ENCODE data around the gene RCOR1.

Gene RCOR1

DNA sequence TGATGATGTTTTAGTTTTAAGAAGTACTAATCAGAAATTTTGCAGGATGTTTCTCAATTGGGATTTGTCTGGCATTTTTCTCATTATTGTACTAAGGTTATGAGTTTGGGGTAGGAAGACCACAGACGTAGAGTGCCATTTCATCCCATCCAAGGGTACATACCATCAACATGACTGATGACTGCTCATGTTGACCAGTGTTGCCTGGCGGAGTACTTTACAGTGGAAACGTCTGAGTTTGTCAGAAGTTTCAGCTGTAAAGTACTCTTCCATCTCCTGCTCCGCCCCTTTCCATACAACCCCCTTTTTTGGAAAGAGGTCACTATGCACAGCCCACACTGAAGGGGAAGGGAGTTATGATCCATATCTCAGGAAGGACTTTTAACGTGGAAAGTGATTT is 74.2 kb downstream of the RCOR1 start:
- Mint-ChIP-seq H3K4me3 (no peak overlapping the region), H3K36me3 (peaks cover 7% of the 10 kb centered on the region), H3K4me1 (peaks cover 41% of the 10 kb centered on the region), H3K9me3 (no peaks in the 10 kb centered on the region), H3K27ac (no peak overlapping the region), H3K27me3 (no peaks in the 10 kb centered on the region)

DNA sequence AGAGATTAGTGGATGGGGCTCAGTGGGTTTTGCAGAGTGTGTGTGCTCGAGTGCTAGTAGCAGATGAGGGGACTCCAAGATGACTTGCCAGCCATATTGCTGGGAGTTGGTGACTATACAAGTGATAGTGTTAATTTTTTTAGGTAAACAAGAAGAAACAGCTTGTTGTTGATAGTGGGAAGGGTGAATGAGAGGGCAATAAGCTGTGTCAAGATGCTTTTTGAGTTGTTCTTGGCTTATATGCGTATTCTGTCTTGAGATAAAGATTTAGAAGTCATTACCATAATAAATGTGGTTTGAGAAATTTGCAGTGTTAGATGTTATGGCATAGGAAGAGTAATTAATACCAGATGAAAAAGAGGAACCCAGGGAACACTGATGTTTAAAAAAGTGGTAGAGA is 75.3 kb downstream of the RCOR1 start:
- peaks cover 12% of the 10 kb centered on the region for H3K36me3 Mint-ChIP-seq
- no peaks in the 10 kb centered on the region for H3K27me3 Mint-ChIP-seq
- no peak overlapping the region for H3K4me3 Mint-ChIP-seq
- H3K9me3 Mint-ChIP-seq: no peaks in the 10 kb centered on the region
- H3K4me1 Mint-ChIP-seq: peaks cover 38% of the 10 kb centered on the region
- H3K27ac Mint-ChIP-seq: no peak overlapping the region

DNA sequence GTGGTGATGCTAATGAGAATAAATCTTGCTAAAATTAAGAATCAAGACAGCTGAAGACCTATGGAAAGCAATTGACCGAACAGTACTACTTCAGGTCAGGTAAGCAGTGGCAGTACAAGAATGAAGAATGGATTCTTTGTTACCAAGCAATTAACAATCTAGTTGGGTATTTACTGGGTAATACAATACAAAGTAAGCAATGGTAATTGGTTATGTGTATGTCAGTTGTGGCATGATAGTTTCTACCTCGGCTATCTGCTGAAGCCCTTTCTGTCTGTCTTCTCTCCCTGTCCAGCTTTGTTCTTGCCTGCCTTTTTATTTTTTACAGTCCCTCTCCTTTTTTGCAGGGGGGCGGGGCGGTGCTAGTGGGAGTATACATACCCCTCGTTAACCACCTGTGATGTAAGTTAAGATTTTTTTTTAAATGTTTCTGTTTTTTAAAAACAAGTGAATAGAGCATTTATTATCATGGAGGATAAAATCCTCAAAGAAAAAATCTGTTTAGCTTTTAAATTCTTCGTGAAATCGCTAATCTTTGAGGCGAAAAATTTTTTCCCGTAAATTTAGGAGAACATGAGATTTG is 75.9 kb downstream of the RCOR1 start:
- no peak overlapping the region for H3K27ac Mint-ChIP-seq
- no peaks in the 10 kb centered on the region for H3K27me3 Mint-ChIP-seq
- no peaks in the 10 kb centered on the region for H3K9me3 Mint-ChIP-seq
- H3K4me3 Mint-ChIP-seq: no peak overlapping the region
- H3K4me1 Mint-ChIP-seq: peaks cover 33% of the 10 kb centered on the region
- H3K36me3 Mint-ChIP-seq: peaks cover 10% of the 10 kb centered on the region

DNA sequence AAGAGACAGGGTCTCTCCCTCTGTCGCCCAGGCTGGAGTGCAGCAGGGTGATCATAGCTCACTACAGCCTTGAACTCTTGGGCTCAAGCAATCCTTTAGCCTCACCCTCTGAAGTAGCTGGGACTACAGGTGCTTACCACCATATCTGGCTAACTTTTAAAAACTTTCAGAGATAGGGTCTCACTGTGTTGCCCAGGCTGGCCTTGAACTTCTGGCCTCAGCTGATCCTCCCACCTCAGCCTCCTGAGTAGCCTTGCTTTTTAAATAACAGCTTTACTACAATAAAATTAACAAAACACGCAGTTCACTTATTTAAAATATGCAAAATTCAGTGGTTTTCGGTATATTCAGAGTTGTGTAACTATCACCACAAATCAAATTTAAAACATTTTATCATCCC is 79.0 kb downstream of the RCOR1 start:
- peaks cover 26% of the 10 kb centered on the region for H3K4me1 Mint-ChIP-seq
- H3K27ac Mint-ChIP-seq: no peak overlapping the region
- no peak overlapping the region for H3K4me3 Mint-ChIP-seq

DNA sequence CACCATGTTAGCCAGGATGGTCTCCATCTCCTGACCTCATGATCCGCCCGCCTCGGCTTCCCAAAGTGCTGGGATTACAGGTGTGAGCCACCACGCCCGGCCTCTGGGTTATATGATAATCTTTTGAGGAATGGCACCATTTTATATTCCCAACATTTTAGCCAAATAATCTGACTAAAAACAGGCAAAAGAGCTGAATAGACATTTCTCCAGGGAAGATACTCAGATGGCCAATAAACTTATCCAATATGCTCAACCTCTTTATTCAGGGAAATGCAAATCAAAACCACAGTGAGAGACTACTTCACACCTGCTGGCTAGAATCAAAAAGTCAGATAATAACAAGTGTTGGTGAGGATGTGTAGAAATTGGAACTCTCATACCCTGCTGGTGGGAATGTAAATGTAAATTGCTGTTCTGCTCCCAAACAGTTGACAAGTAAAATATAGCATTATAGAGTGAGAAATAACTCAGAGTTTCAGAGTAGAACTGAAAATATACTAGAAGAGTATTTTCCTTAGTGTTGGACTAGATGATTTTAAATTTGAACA is 80.0 kb downstream of the RCOR1 start:
- H3K27ac Mint-ChIP-seq: no peak overlapping the region
- peaks cover 25% of the 10 kb centered on the region for H3K4me1 Mint-ChIP-seq
- H3K27me3 Mint-ChIP-seq: no peaks in the 10 kb centered on the region
- H3K9me3 Mint-ChIP-seq: no peaks in the 10 kb centered on the region
- no peak overlapping the region for H3K4me3 Mint-ChIP-seq
- H3K36me3 Mint-ChIP-seq: peaks cover 12% of the 10 kb centered on the region

More for the DNA sequence above, 79.0 kb downstream of the RCOR1 start:
- H3K27me3 Mint-ChIP-seq: no peaks in the 10 kb centered on the region
- no peaks in the 10 kb centered on the region for H3K9me3 Mint-ChIP-seq
- H3K36me3 Mint-ChIP-seq: peaks cover 12% of the 10 kb centered on the region

DNA sequence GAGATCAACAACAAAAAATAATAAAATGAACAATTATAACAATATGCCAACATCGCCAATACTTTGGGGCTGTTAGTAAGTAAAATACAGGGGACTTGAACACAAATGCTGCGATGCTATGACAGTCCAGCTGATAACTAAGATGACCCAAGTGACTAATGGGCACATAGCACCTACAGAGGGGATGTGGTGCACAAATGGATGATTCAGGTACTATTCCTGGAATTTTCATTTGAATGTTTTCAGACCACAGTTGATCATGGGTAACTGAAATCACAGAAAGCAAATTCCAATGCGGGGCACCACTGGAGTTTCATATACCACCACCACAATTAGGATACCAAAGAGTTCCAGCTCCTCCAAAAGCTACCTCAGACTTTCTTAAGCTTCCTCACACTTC is 82.9 kb downstream of the RCOR1 start:
- Mint-ChIP-seq H3K9me3 (no peaks in the 10 kb centered on the region), H3K4me1 (peaks cover 12% of the 10 kb centered on the region), H3K27ac (no peak overlapping the region), H3K36me3 (peaks cover 10% of the 10 kb centered on the region), H3K4me3 (no peak overlapping the region), H3K27me3 (no peaks in the 10 kb centered on the region)

DNA sequence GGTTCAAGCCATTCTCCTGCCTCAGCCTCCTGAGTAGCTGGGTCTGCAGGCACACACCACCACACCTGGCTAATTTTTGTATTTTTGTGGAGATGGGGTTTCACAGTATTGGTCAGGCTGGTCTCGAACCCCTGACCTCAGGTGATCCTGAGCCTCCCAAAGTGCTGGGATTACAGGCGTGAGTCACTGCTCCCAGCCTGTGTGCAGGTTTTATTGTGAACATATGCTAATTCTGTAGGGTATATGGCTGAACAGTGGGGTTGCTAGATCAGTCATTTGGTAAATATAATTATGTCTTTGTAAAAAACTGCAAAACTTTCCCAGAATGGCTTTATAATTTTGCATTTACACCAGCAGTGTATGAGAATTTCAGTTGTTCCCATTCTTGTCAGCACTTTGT is 85.9 kb downstream of the RCOR1 start:
- Mint-ChIP-seq H3K36me3 (peaks cover 8% of the 10 kb centered on the region), H3K27me3 (no peaks in the 10 kb centered on the region), H3K4me3 (no peak overlapping the region), H3K4me1 (peaks cover 10% of the 10 kb centered on the region), H3K9me3 (no peaks in the 10 kb centered on the region), H3K27ac (no peak overlapping the region)

DNA sequence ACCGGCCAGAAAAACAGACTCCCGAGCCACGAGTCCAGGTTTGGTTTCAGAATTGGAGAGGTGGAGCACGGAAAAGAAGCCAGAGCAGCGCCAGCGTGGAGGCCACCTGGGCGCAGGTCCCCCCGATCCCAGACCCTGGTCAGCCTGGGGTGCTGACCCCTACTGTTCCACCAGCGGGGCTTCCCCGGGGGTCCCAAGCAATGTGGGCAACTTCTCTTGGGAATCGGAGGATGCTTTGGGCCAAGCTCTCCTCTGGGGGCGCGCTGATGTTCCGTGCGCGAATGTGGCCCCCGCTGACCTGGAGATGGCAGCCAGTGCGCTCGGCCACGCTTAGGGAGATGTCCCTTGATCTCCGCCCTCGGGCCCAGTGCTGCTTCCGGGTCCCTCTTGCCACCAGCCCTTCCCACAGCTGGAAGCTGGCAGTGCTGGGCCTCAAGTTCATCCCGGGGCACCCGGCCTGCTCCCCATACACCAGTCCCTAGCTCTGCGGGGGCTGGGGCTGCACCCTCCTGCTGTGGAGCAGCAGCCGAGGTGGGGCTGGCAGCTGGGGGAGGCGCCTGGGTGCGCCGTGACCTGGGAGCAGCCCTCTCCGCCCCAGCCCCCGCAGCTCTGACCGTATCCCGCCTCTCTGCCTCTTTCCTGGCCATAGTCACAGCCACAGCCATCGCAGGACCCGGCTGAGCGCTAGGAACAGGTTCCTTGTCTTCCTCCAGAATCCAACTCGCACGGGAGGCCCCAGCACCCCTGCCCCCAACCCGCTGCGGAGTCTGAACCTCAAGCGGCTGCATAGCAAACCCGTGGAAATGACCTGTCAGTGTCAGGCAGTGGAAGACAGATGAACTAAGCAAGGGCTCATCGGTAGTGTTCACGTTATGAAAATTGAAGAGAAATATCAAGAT is 91.2 kb downstream of the RCOR1 start:
- H3K9me3 Mint-ChIP-seq: no peaks in the 10 kb centered on the region
- peaks cover 34% of the 10 kb centered on the region for H3K4me1 Mint-ChIP-seq
- H3K36me3 Mint-ChIP-seq: peaks cover 4% of the 10 kb centered on the region
- no peak overlapping the region for H3K4me3 Mint-ChIP-seq
- H3K27ac Mint-ChIP-seq: peak overlapping the region; percentile 80
- H3K27me3 Mint-ChIP-seq: no peaks in the 10 kb centered on the region

DNA sequence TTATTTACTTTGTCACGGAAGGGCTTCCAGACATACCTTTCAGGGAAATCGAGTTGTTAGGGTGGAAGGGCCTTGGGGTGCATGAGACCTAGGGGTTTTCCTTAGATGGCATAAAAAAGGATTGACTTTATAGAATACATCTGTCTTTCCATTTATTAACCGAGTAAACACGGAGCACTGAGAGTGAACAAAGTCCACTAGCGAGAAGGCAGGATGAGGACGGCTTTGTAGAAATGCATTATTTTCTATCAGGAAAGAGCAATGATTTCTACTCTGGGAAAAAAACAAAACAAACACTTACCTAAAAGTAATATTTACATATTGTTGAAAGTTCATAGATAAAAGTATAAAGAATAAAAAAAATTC is 91.8 kb downstream of the RCOR1 start:
- no peak overlapping the region for H3K4me3 Mint-ChIP-seq
- no peak overlapping the region for H3K27ac Mint-ChIP-seq
- peaks cover 4% of the 10 kb centered on the region for H3K36me3 Mint-ChIP-seq
- H3K27me3 Mint-ChIP-seq: no peaks in the 10 kb centered on the region
- H3K9me3 Mint-ChIP-seq: no peaks in the 10 kb centered on the region
- peaks cover 34% of the 10 kb centered on the region for H3K4me1 Mint-ChIP-seq

DNA sequence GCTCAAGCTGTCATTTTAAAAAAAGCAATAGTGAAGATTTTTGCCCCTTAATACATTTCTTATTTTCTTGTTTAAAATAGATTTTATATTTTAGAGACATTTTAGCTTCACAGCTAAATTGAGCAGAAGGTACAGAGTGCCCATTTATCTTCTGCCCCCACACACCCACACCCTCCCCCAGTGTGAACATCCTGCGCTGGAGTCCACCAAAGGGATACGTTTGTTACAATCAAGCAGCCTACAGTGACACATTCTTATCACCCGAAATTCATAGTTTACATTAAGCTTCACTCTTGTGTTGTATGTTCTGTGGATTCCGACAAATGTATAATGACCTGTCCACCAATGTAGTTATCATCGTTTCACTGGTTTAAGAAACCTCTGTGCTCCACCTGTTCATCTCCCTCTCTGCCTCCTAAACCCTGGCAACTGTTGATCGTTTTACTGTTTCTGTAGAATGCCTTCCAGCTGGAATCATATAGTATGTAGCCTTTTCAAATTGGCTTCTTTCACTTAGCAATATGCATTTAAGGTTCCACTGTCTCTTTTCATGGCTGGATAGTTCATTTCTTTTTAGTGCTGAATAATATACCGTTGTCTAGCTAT is 93.8 kb downstream of the RCOR1 start:
- H3K27ac Mint-ChIP-seq: no peak overlapping the region
- no peaks in the 10 kb centered on the region for H3K9me3 Mint-ChIP-seq
- no peaks in the 10 kb centered on the region for H3K27me3 Mint-ChIP-seq

DNA sequence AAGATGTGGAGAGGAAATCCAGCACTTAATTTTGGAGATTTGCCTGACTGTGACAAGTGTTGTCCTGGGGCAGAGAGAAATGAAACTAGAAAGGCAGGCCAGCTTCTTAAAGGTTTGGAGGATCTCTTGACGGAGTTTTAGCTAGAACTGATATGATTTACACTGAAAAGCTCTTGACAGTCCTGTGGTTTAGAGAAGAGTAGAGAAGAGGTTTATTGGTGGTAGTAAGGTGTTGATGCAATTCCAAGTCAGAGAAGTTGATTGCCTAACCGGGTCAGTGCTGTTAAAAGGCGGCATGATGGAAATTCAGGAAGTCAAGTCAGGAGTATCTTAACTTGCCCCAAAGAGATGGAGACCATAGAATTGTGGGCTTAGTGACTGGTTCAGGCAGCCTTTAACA is 95.8 kb downstream of the RCOR1 start:
- Mint-ChIP-seq H3K4me3 (no peak overlapping the region), H3K27ac (no peak overlapping the region), H3K4me1 (peaks cover 30% of the 10 kb centered on the region), H3K27me3 (no peaks in the 10 kb centered on the region), H3K36me3 (no peaks in the 10 kb centered on the region), H3K9me3 (no peaks in the 10 kb centered on the region)

More for the DNA sequence above, 93.8 kb downstream of the RCOR1 start:
- H3K4me1 Mint-ChIP-seq: peaks cover 27% of the 10 kb centered on the region
- H3K4me3 Mint-ChIP-seq: no peak overlapping the region
- H3K36me3 Mint-ChIP-seq: peaks cover 4% of the 10 kb centered on the region

DNA sequence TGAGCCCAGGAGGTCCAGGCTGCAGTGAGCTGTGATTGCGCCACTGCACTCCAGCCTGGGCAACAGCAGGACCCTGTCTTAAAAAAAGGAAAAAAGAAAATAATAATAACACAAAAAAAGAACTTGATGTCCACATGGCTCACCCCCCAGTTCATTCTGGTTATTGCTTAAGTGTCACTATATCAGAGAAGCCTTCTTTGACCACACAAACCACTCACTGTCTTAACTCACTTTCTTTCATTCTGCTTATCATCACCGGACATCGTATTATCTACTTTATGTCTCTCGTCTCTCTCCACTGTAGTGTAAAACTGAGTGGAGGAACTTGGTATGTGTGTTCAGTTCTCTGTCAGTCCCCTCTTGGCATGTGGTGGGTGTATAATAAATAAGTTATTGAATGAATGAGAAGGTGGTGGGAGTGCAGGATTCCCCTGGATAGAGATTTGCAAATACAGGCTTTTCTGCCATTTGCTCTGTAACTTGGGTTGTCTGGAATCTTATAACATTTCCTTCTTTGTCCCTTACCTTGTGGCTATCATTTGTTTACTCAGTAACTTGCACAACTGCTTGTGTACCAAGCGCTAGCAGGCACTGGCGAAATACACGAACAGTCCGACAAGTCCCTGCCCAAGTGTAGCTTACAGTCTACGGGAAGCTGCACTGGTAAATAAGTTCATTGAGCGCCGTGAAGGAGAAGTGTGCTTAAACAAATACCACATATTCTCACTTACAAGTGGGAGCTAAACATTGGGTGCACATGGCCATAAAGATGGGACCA is 98.2 kb downstream of the RCOR1 start:
- no peak overlapping the region for H3K4me3 Mint-ChIP-seq
- H3K36me3 Mint-ChIP-seq: no peaks in the 10 kb centered on the region
- peaks cover 37% of the 10 kb centered on the region for H3K4me1 Mint-ChIP-seq
- no peaks in the 10 kb centered on the region for H3K27me3 Mint-ChIP-seq
- H3K9me3 Mint-ChIP-seq: no peaks in the 10 kb centered on the region
- peak overlapping the region; percentile 76 for H3K27ac Mint-ChIP-seq

DNA sequence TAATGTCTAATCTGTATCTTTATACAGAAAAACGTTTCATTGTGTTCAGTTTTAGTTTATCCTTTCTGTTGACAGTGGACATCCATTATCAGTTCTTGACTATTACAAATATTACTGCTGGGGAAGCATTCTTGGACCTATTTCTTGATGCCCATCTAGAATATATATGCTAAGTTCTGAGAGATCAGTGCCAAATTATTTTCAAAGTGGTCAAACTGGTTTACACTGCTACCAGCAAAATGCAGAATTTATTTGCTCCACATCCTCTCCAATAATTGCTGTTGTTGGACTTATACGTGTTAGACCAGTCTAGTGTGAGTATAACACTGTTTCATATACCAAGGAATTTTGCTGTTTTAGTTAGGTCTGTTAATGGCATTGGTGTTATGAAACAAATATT is 99.3 kb downstream of the RCOR1 start:
- Mint-ChIP-seq H3K4me3 (no peak overlapping the region), H3K4me1 (peaks cover 42% of the 10 kb centered on the region), H3K9me3 (no peaks in the 10 kb centered on the region), H3K27ac (peak overlapping the region; percentile 41), H3K27me3 (no peaks in the 10 kb centered on the region), H3K36me3 (no peaks in the 10 kb centered on the region)

DNA sequence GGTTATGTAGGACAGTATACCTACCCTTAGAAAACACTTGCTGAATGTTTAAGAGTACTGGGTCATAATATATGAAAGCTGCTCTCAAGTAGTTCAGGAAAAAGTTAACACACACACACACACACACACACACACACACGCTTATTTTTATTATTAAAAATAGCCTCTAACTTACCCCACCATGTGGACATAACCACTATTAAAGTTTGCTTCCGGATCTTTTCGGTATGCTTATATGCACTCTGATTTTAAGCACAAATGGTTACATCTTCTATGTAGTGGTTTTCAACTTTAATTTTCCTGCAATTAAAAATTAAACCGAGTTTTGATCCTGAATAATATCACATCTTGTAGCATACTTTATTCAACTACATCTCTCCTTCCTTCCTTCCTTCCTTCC is 99.9 kb downstream of the RCOR1 start:
- Mint-ChIP-seq H3K4me3 (no peak overlapping the region), H3K36me3 (no peaks in the 10 kb centered on the region), H3K9me3 (no peaks in the 10 kb centered on the region), H3K4me1 (peaks cover 43% of the 10 kb centered on the region), H3K27me3 (no peaks in the 10 kb centered on the region), H3K27ac (no peak overlapping the region)

DNA sequence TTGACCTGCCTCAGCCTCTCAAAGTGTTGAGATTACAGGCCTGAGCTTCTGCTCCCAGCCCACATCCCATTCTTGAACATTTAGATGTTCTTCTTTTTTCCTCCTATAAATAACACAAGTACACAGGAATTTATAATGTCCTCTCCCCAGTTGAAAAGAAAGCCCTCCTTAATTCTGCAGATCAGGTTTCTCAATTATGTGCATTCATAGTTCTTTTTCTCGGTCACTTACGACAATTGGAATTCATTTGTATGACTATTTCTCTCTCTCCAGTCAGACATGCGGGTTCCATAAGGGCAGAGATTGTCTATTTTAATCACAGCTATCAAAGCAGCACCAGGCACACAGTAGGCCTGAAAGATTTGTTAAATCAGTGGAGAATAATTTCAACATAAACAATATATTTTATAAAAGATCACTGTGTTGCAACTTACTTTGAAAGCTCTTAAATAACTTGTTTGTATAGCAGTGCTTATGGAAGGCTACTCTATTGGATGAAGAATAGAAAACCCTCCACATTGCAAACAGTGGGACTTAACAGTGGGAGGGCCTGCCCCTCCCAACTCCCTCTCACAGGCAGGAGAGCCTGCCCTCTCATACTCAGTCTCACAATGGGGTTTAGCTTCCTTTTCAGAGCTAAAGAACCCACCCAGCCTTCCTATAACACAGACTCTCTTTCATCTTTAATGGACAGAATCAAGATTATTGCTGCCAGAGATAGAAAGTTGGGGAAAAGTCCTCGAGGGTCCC is 100.7 kb downstream of the RCOR1 start:
- H3K27ac Mint-ChIP-seq: peak overlapping the region; percentile 6

More for the DNA sequence above, 100.7 kb downstream of the RCOR1 start:
- Mint-ChIP-seq H3K4me3 (no peak overlapping the region), H3K27me3 (no peaks in the 10 kb centered on the region), H3K4me1 (peaks cover 38% of the 10 kb centered on the region), H3K9me3 (no peaks in the 10 kb centered on the region), H3K36me3 (no peaks in the 10 kb centered on the region)
